Hippocampal formation (tissue), 2 donors: ENCODE results near the gene SELENOM.
"Not testable (repeated sequence)": the region's sequence is repeated elsewhere in the genome, so short reads cannot be mapped to it uniquely, and the experiment has no call there.

Experiments
- DNase-seq, 2 donors: peaks; one replicate each; lab custom pipeline; 2025; lab: John Stamatoyannopoulos, UW

Gene SELENOM

DNA sequence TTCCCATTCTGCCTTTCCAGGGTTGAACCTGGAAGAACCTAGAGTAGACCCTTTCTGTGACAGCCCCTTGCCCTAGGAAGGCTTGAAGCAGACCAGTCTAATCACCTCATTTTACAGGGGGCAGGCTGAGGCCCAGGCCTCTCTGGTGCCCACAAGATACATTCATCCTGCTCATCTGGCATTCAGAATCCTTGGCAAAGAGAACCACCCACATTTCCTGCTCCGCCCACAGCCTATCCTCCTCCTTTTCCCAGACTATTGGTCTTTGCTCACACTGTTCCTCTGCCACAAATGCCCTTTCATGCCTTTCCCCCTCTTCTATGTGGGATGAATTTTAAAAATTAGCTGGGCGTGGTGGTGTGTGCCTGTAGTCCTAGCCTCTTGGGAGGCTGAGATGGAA lies 29.0 kb downstream of the SELENOM start:
- DNase-seq = not testable (repeated sequence)

- no peak for DNase-seq
Observed at GRCh38 chr22:31077681-31078080, 29.7 kb downstream of the SELENOM start.

GRCh38 chr22:31075961-31076360 lies 31.4 kb downstream of the SELENOM start:
- DNase-seq = no peak

DNA sequence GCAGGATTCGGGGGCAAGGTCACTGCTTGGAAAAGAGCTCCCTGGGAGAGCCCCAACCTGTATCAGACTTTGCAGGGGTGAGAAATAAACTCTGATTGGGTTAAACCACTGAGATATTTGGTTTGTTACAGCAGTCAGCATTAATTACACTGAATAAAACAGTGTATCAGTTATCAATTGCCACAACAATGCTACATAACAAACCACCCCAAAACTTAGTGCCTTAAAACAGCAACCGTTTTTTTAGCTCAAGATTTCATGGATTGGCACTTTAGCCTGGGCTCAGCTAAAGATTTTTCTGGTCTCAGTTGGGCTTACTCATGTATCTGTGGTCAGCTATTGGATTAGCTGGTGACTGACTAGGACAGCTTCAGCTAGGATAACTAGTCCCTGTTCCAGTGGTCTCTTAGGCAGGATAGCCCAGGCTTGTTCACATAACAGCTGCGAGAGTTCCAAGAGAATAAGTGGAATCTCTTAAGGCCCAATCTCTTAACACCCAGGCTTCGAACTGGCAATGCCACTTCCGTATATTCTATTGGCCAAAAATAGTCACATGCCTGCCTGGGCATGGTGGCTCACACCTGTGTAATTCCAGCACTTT lies 33.7 kb downstream of the SELENOM start:
- not testable (repeated sequence) for DNase-seq

GRCh38 chr22:31073125-31073524 lies 34.2 kb downstream of the SELENOM start:
- not testable (repeated sequence) for DNase-seq

GRCh38 chr22:31069691-31070314 lies 37.6 kb downstream of the SELENOM start:
- not testable (repeated sequence) for DNase-seq

GRCh38 chr22:31068970-31069369 lies 38.4 kb downstream of the SELENOM start:
- no peak for DNase-seq

- DNase-seq = no peak
Observed at GRCh38 chr22:31064369-31064768, 43.0 kb downstream of the SELENOM start.

GRCh38 chr22:31062566-31063230 lies 44.7 kb downstream of the SELENOM start:
- no peak for DNase-seq

DNA sequence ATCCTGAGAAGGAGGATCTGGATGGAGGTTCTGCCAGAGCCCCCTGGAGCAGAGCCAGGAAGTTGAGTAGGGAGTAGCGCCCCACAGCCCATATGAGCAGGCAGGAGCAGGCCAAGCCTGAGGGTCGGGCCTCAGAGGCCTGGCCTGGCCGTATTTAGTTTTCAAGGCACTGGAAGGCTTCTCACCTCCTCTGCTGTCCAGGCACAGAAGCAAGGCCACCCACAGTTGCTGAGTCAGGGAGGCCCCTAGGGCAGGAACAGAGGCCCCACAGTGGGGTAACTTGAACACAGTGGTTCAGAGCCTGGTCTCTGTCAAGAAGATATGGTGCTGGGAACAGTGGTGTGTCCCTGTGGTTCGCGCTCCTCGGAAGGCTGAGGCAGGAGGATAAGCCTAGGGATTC lies 47.7 kb downstream of the SELENOM start:
- DNase-seq = not testable (repeated sequence)

DNA sequence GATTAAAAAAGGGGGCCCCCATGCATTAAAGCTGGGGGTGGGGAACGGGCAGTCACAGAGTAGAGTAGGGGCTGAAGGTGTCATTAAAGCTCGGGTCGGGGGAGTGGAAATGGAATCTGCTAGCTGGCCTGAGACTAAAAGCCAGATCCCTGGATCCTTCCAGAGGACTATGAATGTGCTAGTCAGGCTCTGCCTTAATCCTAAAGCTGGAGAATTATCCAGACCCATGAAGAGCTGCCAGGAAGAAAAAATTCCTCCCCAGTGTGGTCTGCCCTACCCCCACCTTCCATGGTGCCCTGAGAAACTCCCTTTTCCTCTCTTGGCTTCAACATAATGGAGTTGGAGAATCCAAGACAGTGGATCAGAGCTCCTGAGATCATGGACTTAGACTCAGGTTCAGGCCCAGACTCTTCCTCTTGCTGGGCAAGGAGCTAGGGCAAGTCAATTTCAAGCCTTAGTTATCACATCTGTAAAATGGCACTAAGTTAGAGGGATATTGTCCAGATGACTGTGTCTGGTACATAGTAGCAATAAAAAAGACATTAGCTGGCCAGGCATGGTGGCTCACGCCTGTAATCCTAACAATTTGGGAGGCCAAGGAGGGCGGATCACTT lies 50.3 kb downstream of the SELENOM start:
- DNase-seq = no peak

DNA sequence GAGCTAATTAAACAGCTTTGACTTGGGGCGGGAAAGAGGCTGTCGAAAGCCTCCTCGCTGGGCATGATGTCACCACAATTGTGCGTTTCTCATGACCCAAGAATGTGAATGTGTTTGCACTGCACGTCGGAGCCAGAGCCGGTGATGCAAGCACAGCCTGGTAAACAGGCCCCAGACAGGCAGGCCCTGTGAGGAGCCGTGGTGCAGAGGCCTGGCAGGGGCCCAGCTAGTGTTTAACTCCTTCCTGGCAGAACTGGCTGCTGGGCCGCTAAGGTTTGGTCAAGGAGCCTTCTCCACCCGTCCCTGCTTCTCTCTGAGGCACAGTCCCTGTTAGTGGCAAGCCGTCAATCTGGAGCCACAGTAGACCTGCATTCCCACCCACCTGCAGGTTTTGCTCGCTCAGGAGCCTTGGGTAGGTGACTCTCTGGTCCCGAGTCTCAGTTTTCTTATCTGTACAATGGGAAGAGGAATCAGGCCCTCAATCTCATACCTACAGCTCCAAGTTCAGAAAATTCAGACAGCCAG lies 51.7 kb downstream of the SELENOM start:
- peak; percentile 5 to 36 for DNase-seq

GRCh38 chr22:31055117-31055634 lies 52.2 kb downstream of the SELENOM start:
- no peak for DNase-seq
